Measurements from ENCODE around the gene KLK3.

DNA sequence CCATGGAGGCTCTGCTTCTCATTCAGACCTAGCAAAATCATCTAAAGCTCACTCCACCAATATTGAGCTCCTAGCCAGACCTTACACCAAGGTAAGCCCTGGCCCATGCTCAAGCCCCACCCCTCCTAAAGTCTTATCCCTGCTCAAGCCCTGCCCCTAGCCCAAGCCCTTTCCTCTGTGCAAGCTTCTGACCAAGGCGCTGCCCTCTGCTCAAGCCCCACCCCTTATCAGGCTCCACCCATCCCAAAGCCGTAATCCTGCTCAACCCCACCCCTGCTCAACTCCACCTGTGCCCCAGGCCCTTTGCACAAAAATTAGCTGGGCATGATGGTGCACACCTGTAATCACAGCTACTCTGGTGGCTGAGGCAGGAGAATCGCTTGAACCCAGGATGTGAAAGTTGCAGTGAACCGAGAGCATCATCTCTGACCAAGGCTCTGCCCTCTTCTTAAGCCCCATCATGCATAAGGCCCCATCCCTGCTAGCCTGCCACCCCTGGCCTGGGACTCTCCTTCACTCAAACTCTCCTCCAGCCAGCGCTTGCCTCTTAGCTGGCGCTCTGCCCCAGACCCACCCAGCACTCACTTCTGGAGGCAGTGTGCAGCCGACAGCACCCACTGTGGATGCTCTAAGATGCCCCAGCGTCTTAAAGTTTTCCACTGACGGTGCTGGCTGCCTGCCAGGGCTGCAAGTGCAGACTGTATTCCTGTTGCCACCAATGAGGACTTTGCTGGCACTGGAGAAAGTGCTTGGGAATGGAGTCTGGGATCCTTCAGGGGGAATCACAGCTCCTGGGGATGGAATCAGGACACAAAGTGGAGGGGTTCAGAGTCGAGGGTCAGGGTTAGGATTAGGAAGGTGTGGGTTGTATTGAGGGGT is 40.0 kb downstream of the KLK3 start:
- TF ChIP-seq EZH2 (IDR thresholded peaks at IDR 0.05; ENCODE audit: borderline replicate concordance, insufficient read depth, low read depth, low read length, poor library complexity, severe bottlenecking), result no peak
- TF ChIP-seq, protein P1, sequence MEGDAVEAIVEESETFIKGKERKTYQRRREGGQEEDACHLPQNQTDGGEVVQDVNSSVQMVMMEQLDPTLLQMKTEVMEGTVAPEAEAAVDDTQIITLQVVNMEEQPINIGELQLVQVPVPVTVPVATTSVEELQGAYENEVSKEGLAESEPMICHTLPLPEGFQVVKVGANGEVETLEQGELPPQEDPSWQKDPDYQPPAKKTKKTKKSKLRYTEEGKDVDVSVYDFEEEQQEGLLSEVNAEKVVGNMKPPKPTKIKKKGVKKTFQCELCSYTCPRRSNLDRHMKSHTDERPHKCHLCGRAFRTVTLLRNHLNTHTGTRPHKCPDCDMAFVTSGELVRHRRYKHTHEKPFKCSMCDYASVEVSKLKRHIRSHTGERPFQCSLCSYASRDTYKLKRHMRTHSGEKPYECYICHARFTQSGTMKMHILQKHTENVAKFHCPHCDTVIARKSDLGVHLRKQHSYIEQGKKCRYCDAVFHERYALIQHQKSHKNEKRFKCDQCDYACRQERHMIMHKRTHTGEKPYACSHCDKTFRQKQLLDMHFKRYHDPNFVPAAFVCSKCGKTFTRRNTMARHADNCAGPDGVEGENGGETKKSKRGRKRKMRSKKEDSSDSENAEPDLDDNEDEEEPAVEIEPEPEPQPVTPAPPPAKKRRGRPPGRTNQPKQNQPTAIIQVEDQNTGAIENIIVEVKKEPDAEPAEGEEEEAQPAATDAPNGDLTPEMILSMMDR (IDR thresholded peaks at IDR 0.05), result no peak
